PC-9 (cell line): ENCODE measurements around the gene PVALB.

Experiments used
- CTCF ChIP-seq: fragments of 200-600 bp; sonication (generic); conservative IDR thresholded peaks from 2 replicates; pipeline ENCODE4 v1.6.1; 2017; ENCODE audit warnings: mixed run types, antibody characterized with exemption, mild to moderate bottlenecking, moderate library complexity
- EZH2 ChIP-seq: fragments of 200-600 bp; sonication (generic); IDR thresholded peaks from 2 replicates; pipeline ENCODE4 v1.8.0; 2017; ENCODE audit warnings: antibody characterized with exemption, low read depth

GRCh38 chr22:36764060-36764459 lies 52.8 kb downstream of the PVALB start:
- TF ChIP-seq CTCF (no peak), EZH2 (no peak)
